HG03378 (cell line): Measurements from ENCODE around the gene RGN.
A peak's percentile ranks its signal among the peaks of the same experiment; 100 is the strongest.
"Not testable (repeated sequence)": the region's sequence is repeated elsewhere in the genome, so short reads cannot be mapped to it uniquely, and the experiment has no call there.

Source experiments
- ATAC-seq: cut with Tn5 transposase; IDR thresholded peaks from one replicate; pipeline ENCODE4 v1.9.1; 2021; ENCODE audit warnings: mild to moderate bottlenecking, moderate library complexity; ENCODE audit not compliant: unreplicated experiment

RGN gene

DNA sequence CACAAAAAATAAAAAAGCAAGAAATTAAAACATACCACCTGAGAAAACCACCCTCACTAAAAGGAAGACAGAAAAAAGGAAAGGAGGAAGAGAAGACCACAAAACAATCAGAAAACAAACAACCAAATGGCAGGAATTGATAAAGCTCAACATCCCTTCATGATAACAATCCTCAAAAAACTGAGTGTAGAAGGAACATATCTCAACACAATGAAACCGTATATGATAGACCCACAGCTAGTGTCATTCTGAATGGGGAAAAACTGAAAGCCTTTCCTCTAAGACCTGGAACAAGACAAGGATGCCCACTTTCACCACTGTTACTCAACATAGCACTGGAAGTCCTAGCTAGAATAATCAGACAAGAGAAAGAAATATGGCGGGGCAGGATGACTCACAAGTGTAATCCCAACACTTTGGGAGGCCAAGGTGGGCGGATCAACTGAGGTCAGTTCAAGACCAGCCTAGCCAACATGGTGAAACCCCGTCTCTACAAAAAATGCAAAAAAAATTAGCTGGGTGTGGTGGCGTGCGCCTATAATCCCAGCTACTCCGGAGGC, 38.4 kb downstream of the RGN start:
- ATAC-seq = not testable (repeated sequence)

GRCh38 chrX:47124466-47124865, 46.2 kb downstream of the RGN start:
- ATAC-seq = not testable (repeated sequence)

DNA sequence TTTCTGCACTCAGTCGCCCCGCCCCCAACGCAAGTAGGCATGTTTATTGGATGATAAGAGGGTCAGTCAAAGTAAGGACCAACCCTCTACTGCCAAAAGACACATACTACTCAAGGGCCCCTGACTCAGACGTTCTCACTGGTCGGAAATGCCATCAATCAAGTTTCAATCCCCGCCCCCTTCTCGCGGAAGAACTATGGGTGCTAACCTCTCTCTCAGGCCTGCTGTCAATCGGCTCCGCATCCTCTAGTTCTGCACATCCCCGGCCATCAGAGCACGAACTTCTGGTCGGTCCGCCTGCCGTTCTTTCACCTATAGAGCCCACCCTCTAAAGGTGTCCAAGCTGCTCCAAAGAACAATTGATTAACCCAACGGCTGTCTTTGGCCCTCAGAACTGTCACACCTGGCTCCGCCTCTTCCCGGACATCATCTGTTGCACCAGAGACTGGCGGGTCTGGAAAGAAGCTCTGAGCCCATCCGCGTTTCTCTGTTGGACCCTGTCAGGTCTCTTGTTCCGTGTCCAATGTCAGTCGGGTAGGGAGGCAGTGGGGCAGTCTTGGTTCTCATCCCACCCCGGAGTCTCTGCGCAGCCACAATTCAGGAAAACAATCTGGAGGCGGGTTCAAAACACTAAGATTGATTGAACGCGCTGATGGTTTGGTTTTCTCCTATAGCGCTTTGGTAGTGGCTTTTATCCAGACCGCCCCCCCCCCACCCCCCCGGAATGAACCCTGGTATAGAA, 51.1 kb downstream of the RGN start:
- ATAC-seq = peak; percentile 96

- ATAC-seq = no peak
These were observed 51.7 kb downstream of the RGN start for GRCh38 chrX:47129899-47130358.

DNA sequence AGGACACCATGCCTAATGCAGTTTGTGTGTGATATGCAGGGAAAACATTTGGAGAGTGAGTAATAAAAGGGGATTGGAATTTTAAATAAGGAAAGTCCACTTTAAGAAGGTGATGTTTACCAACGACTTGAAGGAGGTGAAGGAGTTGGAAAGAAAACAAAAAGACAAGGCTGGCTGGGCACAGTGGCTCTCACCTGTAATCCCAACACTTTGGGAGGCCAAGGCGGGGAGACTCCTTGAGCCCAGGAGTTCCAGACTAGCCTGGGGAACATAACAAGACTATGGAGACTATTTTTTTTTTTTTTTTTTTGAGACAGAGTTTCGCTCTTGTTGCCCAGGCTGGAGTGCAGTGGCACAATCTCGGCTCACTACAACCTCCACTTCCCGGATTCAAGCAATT, 55.2 kb downstream of the RGN start:
- no peak for ATAC-seq

- not testable (repeated sequence) for ATAC-seq
These were observed 57.4 kb downstream of the RGN start for GRCh38 chrX:47135650-47136049.

DNA sequence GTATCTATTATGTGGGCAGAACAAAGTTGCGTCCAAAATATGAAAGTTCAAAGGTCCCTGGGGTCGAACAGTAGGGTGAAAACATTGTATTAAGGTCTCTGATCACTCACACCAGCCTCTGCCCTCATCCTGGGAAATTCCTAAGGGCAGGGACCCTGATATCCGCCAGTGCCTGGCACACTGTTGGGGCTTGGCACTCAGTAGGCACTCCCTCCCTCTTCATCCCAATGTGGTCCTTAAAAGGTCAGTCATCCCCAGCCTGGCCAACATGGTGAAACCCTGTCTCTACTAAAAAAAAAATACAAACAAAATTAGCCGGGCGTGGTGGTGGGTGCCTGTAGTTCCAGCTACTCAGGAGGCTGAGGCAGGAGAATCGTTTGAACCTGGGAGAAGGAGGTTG, 59.9 kb downstream of the RGN start:
- no peak for ATAC-seq
